Measurements from ENCODE around the gene SSTR5.

The SSTR5 gene

DNA sequence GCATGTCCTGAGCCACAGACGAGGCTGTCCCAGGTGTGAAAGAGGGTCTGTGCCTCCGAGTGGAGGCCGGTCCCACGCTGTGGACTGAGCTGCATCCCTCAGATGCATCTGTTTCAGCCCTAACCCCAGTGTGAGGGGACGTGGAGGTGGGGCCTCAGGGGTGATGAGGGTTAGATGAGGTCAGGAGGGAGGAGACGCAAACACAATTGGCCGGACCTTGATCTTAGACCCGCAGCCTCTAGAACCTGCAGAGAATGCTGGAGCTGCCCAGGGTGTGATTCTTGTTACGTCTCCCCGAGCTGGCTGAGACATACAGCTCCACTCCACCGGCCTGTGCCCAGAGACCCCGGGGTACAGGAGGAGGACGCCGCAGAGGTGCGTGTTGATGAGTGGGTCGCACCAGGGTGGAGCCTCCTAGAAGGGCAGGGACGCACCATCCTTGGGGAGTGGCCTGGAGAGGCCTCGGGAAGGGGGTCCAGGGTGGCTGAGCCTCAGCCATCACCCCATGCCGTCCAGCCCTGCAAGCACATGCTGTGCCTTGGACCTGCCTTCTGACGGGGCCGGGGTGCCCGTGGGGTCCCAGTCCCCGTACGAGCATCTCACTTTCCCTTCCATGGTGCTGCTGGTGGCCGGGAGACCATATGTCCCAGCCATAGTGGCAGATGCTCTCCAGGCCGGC is 40.1 kb downstream of the SSTR5 start:
- TF ChIP-seq, protein P1, sequence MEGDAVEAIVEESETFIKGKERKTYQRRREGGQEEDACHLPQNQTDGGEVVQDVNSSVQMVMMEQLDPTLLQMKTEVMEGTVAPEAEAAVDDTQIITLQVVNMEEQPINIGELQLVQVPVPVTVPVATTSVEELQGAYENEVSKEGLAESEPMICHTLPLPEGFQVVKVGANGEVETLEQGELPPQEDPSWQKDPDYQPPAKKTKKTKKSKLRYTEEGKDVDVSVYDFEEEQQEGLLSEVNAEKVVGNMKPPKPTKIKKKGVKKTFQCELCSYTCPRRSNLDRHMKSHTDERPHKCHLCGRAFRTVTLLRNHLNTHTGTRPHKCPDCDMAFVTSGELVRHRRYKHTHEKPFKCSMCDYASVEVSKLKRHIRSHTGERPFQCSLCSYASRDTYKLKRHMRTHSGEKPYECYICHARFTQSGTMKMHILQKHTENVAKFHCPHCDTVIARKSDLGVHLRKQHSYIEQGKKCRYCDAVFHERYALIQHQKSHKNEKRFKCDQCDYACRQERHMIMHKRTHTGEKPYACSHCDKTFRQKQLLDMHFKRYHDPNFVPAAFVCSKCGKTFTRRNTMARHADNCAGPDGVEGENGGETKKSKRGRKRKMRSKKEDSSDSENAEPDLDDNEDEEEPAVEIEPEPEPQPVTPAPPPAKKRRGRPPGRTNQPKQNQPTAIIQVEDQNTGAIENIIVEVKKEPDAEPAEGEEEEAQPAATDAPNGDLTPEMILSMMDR (IDR thresholded peaks at IDR 0.05; ENCODE audit: insufficient read depth, low read depth, low read length, missing control alignments): no peak
- DNase-seq (ENCODE audit: low read depth): no peak
- H3K4me3 ChIP-seq (ENCODE audit: low read depth, low read length): no peak overlapping the region

DNA sequence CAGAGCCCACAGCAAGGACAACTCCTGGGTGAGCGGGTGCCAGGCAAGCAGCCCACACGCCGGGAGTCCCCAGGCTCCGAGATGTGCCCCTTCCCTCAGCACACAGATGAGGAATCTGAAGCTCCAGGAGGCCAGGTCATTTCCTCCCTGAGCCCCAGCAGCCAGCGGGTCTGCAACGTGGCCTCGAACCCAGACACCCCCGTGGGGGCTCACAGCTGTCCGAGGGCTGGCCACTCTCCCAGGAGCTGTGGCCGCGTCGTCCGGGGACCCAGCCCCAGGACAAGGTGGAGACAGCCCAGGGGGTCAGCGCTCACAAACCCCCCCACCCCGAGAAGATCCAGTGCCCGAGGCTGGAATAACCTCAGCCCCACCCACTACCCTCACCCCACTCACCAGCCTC is 40.9 kb downstream of the SSTR5 start:
- TF ChIP-seq, protein P1 (IDR thresholded peaks at IDR 0.05; ENCODE audit: insufficient read depth, low read depth, low read length, missing control alignments): no peak
- no peak overlapping the region for H3K4me3 ChIP-seq (ENCODE audit: low read depth, low read length)
- DNase-seq (ENCODE audit: low read depth): no peak

DNA sequence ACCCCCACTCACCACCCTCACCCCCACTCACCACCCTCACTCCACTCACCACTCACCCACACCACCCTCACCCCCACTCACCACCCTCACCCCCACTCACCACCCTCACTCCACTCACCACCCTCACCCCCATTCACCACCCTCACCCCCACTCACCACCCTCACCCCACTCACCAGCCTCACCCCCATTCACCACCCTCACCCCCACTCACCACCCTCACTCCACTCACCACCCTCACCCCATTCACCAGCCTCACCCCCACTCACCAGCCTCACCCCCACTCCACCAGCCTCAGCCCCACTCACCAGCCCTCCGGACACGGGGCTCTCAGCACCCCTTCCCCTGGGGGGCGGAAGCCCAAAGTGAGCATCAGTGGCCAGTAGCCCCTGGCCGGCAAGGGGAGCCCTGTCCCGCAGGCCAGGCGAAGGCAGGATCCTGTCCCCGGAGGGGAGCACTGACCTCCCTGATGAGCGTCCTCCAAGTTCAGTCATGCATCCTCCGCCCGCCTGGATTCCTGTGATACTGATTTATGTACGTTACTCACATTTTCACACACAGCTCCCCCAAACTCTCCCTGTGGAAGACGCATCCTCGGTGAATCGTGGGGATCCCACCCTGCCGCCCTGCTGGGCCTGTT is 41.5 kb downstream of the SSTR5 start:
- no peak overlapping the region for H3K4me3 ChIP-seq (ENCODE audit: low read depth, low read length)
- no peak for DNase-seq (ENCODE audit: low read depth)
- TF ChIP-seq, protein P1 (IDR thresholded peaks at IDR 0.05; ENCODE audit: insufficient read depth, low read depth, low read length, missing control alignments): no peak

DNA sequence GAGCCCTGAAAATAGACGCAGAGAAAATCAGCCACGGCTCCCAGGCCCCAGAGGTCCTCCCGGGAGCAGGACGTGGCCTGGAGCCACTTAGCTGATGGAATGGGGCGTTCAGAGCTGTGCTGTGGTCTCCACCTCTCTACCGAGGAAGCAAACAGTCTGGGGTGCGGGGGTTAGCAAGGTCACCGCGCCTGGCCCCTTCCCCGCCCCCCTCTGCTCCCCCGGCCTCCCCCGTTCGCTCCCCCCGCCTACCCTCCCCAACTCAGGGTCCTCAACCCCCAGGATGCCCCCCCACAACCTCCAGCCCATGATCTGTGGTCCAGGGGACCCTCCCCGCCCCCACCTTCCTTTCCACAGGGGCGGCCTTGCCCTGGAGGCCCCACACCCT is 44.1 kb downstream of the SSTR5 start:
- H3K4me3 ChIP-seq (ENCODE audit: low read depth, low read length): no peak overlapping the region
- TF ChIP-seq, protein P1 (IDR thresholded peaks at IDR 0.05; ENCODE audit: insufficient read depth, low read depth, low read length, missing control alignments): no peak
- no peak for DNase-seq (ENCODE audit: low read depth)

DNA sequence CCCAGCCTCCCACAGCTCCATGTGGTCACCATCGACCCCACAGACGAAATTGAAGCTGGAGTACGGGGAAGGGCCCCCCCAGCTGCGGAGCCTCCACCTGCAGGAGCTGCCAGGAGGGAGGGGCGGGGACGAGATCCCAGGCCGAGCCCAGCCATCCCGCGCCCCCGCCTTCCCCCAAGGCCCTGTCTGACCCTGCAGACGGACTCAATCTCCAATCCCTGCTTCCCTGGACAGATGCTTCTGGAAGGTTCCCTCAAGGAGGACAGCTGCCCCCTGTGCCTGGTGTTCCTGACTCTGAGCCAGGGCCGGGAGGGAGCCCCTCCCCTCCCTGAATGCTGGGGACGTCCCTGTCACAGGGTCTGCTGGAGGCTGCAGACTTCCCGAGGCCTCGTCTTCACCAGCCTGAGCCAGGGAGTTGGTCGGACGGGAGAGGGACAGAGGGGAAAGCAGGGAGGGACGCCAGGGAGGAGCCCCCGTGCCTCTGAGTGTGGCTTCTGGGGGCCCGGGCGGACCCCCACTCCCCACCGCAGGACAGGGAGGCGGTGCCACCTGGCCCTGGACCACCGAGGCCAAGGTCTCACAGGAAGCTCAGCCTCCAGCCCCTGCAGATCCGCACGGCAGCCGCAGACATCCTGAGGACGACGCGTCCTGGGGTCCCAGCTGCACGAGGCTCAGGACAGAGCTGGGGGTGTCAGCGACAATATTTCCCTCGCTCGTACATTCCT is 44.8 kb downstream of the SSTR5 start:
- DNase-seq (ENCODE audit: low read depth): no peak
- H3K4me3 ChIP-seq (ENCODE audit: low read depth, low read length): no peak overlapping the region
- TF ChIP-seq, protein P1 (IDR thresholded peaks at IDR 0.05; ENCODE audit: insufficient read depth, low read depth, low read length, missing control alignments): no peak

DNA sequence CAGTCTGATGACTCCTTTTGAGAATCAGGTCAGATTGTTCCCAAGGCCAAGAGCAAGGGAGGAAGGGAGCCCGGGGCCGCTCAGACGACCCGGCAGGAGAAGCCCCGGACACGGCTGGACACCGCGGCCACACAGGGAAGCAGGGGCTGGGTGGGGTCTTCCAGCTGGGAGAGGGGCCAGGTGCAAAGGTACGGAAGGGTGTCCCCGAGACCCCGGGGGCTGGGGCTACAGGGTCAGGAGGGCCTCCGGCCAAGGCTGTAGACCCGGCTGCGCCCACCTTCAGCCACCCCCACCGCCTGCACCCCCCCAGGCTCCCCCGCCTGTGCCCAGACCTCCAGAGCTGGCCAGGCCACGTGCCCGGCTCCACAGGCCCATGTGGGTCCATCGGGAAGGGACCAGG is 45.4 kb downstream of the SSTR5 start:
- TF ChIP-seq, protein P1 (IDR thresholded peaks at IDR 0.05; ENCODE audit: insufficient read depth, low read depth, low read length, missing control alignments): no peak
- no peak overlapping the region for H3K4me3 ChIP-seq (ENCODE audit: low read depth, low read length)
- no peak for DNase-seq (ENCODE audit: low read depth)

Measured in GM12865 (cell line).